ENCODE results near the gene COL2A1.

The COL2A1 gene

GRCh38 chr12:48008349-48008748 lies 4.1 kb upstream of the COL2A1 start:
- no peak overlapping the region for H3K4me3 ChIP-seq (ENCODE audit: low read depth, low read length)
- TF ChIP-seq CTCF (IDR thresholded peaks at IDR 0.05; ENCODE audit: insufficient read depth, low read depth, low read length, missing control alignments), result no peak
- DNase-seq (ENCODE audit: low read depth), result no peak

- no peak for TF ChIP-seq CTCF (IDR thresholded peaks at IDR 0.05; ENCODE audit: insufficient read depth, low read depth, low read length, missing control alignments)
- no peak for DNase-seq (ENCODE audit: low read depth)
- H3K4me3 ChIP-seq (ENCODE audit: low read depth, low read length), result no peak overlapping the region
Measured at GRCh38 chr12:48007206-48007605, 2.9 kb upstream of the COL2A1 start.

- H3K4me3 ChIP-seq (ENCODE audit: low read depth, low read length), result no peak overlapping the region
- DNase-seq (ENCODE audit: low read depth), result no peak
- TF ChIP-seq CTCF (IDR thresholded peaks at IDR 0.05; ENCODE audit: insufficient read depth, low read depth, low read length, missing control alignments), result no peak
Measured at GRCh38 chr12:48005750-48006021, 1.4 kb upstream of the COL2A1 start.

GRCh38 chr12:48005001-48005749 lies 899 bp upstream of the COL2A1 start:
- no peak for TF ChIP-seq CTCF (IDR thresholded peaks at IDR 0.05; ENCODE audit: insufficient read depth, low read depth, low read length, missing control alignments)
- no peak overlapping the region for H3K4me3 ChIP-seq (ENCODE audit: low read depth, low read length)
- DNase-seq (ENCODE audit: low read depth), result no peak

- DNase-seq (ENCODE audit: low read depth), result no peak
- TF ChIP-seq CTCF (IDR thresholded peaks at IDR 0.05; ENCODE audit: insufficient read depth, low read depth, low read length, missing control alignments), result no peak
- no peak overlapping the region for H3K4me3 ChIP-seq (ENCODE audit: low read depth, low read length)
Measured at GRCh38 chr12:48003226-48004052, 837 bp downstream of the COL2A1 start.

GRCh38 chr12:48002773-48003218 lies 1.5 kb downstream of the COL2A1 start:
- DNase-seq (ENCODE audit: low read depth), result no peak
- TF ChIP-seq CTCF (IDR thresholded peaks at IDR 0.05; ENCODE audit: insufficient read depth, low read depth, low read length, missing control alignments), result no peak
- no peak overlapping the region for H3K4me3 ChIP-seq (ENCODE audit: low read depth, low read length)

Measured in GM12865 (cell line).